Measurements from ENCODE around the gene RPTOR.

- TF ChIP-seq, protein P1, sequence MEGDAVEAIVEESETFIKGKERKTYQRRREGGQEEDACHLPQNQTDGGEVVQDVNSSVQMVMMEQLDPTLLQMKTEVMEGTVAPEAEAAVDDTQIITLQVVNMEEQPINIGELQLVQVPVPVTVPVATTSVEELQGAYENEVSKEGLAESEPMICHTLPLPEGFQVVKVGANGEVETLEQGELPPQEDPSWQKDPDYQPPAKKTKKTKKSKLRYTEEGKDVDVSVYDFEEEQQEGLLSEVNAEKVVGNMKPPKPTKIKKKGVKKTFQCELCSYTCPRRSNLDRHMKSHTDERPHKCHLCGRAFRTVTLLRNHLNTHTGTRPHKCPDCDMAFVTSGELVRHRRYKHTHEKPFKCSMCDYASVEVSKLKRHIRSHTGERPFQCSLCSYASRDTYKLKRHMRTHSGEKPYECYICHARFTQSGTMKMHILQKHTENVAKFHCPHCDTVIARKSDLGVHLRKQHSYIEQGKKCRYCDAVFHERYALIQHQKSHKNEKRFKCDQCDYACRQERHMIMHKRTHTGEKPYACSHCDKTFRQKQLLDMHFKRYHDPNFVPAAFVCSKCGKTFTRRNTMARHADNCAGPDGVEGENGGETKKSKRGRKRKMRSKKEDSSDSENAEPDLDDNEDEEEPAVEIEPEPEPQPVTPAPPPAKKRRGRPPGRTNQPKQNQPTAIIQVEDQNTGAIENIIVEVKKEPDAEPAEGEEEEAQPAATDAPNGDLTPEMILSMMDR (IDR thresholded peaks at IDR 0.05; ENCODE audit: insufficient read depth, low read depth, low read length): no peak
- no peak for TF ChIP-seq EZH2 (IDR thresholded peaks at IDR 0.05; ENCODE audit: insufficient read depth, low read length)
These were observed 123.0 kb downstream of the RPTOR start for GRCh38 chr17:80667462-80668277.
